22Rv1 (cell line): ENCODE measurements around the gene PPP2R2B.

Experiments
- H3K27ac ChIP-seq: fragments of 450-650 bp; 2 replicates; pipeline ENCODE4 v1.5.1; 2017
- ZFX ChIP-seq: fragments of 450-650 bp; IDR thresholded peaks from 2 replicates; pipeline ENCODE4 v1.6.1; 2017; ENCODE audit warnings: antibody characterized with exemption, borderline replicate concordance
- TF ChIP-seq, protein P1 (sequence below): fragments of 450-650 bp; IDR thresholded peaks from 2 replicates; pipeline ENCODE4 v1.5.1; 2017; ENCODE audit warnings: mild to moderate bottlenecking

The PPP2R2B gene

DNA sequence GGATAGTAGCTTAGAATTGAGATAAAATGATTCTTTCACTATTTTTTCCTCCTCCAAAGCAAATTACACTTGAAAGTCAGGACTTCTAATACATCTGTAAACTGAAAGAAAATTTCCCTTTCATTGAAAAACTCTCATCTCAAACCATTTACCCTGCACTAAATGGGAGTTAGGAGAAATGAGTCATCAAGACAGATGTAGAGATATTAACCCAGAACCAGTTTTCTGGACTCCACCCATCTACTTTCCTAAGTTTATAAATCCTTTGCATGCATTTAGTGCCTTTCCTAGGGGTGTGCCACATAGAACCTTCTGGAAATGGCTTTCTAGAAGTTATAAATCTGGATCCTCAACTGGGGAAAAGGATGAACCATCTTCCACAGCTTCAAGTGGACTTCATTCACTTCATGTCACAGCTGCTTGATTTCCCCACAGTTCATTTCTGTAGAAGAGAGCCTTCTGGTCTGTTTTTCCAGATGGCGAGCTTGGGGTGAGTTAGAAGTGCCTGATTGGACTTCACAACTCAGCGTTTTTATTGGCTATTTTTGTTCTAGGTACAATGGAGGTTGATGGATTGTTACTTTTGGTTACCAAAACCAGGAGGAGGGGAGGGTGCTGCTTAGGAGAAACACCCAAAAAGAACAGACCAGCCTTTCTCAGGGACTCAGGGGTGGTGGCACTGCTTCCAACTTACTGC, 290.1 kb downstream of the PPP2R2B start:
- H3K27ac ChIP-seq = no peak overlapping the region
- TF ChIP-seq, protein P1, sequence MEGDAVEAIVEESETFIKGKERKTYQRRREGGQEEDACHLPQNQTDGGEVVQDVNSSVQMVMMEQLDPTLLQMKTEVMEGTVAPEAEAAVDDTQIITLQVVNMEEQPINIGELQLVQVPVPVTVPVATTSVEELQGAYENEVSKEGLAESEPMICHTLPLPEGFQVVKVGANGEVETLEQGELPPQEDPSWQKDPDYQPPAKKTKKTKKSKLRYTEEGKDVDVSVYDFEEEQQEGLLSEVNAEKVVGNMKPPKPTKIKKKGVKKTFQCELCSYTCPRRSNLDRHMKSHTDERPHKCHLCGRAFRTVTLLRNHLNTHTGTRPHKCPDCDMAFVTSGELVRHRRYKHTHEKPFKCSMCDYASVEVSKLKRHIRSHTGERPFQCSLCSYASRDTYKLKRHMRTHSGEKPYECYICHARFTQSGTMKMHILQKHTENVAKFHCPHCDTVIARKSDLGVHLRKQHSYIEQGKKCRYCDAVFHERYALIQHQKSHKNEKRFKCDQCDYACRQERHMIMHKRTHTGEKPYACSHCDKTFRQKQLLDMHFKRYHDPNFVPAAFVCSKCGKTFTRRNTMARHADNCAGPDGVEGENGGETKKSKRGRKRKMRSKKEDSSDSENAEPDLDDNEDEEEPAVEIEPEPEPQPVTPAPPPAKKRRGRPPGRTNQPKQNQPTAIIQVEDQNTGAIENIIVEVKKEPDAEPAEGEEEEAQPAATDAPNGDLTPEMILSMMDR = no peak
- TF ChIP-seq ZFX = no peak

DNA sequence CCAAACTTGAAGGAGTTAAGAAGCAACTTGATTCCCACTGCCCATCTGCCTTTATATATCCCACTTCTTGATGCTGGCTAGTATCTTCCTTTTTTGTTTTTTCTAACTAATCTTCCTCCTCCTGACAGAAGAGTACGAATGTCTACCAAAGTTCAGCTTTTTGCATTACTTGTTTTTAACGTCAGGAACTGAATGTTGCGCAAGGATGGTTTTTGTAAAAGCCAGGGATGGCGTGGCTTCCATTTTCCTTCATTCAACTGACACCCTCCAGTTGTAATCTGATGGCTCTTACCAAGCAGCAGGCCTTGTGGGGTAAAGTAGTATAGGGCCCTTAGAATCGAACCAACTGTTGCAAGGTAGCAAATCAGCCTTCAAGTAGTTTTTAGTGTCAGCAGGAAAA, 291.8 kb downstream of the PPP2R2B start:
- H3K27ac ChIP-seq = no peak overlapping the region
- TF ChIP-seq, protein P1 = no peak
- TF ChIP-seq ZFX = no peak

DNA sequence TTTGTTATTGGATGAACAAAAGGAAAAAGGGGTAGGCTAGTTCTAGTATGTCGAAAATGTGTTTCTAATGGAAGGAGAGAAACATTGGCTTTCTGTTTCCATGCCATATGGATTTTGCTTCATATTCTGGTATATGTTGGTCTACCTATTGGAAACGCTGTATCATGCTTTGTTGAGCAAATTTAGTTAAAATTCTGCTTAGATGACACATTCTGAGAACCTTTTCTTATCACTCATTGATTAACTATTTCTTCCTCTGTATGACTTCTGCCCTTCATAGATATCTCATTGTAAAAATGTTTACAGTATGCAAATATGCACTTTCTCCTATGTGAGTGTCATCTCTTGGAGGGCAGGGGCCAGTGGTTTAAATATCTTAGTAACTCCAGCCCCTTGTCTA, 293.8 kb downstream of the PPP2R2B start:
- TF ChIP-seq ZFX = no peak
- TF ChIP-seq, protein P1 = no peak
- H3K27ac ChIP-seq = no peak overlapping the region

DNA sequence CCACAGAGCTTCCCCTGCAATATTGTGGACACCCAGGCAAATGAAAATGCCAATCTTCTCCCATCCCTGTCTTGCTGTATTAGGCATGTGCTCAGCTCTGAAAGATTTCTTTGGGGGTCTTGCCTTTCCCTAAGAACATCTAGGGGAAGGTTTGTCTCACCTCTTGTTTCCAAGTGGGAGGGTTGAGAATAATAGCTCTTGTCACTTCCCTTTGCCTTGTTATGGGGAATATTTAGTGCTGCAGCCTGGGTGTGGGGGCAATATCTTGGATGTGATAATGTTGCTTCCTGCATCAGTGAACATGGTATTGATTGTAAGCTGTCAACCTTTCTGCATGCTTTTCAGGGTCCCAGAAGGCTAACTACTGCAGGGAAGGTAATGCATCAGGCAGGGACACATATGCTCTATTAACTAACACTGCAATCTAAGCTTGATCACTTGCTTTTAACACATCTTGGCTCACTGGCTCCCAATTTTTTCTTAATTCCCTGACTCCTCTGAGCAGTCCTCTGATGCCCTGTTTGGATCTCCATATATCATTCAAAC, 296.4 kb downstream of the PPP2R2B start:
- no peak overlapping the region for H3K27ac ChIP-seq
- TF ChIP-seq ZFX = no peak
- TF ChIP-seq, protein P1 = no peak

DNA sequence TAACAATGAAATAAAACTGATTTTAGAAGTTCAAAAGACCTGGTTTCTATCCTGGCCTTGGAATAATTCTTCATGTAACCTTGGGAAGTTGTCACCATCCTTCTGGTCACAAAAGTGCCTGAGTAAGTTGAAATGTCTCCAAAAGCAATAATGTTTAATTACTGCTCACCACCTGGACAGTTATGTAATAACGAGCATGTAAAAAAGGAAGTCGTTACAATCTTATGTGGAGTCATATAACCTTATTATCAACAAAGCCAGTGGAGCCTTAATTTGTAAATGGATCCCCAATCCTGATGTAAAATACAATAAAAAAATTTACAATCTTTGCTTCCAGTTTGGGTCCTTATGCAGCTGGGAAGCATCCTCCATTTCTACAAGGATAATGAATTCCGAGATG, 298.3 kb downstream of the PPP2R2B start:
- H3K27ac ChIP-seq = no peak overlapping the region
- TF ChIP-seq ZFX = no peak
- TF ChIP-seq, protein P1 = no peak

DNA sequence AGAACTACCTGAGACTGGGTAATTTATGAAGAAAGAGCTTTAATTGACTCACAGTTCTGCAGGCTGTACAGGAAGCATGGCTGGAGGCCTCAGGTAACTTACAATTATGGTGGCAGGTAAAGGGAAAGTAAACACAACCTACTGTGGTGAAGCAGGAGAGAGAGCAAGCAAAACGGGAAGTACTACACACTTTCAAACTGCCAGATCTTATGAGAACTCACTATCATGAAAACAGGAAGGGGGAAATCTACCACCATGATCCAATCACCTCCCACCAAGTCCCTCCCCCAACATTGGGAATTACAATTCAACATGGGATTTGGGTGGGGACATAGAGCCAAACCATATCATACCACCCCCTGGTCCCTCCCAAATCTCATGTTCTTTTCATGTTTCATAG, 303.8 kb downstream of the PPP2R2B start:
- no peak overlapping the region for H3K27ac ChIP-seq
- TF ChIP-seq ZFX = no peak
- TF ChIP-seq, protein P1 = no peak

DNA sequence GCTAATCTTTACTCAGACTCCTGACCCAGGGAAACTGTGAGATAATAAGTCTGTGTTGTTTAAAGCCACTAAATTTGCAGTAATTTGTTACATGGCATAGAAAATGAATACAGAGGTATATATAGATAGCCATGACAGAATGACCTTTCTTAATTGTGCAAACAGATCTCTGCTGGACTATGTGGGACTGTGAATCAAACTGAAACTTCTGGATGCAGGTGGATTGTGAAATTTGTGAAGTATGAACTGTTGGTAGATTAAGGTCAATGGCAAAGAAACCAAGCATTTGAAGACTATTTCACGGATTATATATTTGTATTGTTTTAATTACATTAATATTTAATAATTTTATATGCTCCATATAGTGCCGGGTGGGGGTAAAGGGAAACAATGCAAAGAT, 310.4 kb downstream of the PPP2R2B start:
- no peak overlapping the region for H3K27ac ChIP-seq
- TF ChIP-seq, protein P1 = no peak
- TF ChIP-seq ZFX = no peak
